CD4-positive, alpha-beta T cell treated with Interferon alpha-2 for 1 hour (primary cell): Measurements from ENCODE around the gene BCL2L11.

Source experiments
- DNase-seq, 2 donors: peaks; one replicate each; pipeline ENCODE4 v3.0.0-alpha.2; 2020 to 2022

The BCL2L11 gene

DNA sequence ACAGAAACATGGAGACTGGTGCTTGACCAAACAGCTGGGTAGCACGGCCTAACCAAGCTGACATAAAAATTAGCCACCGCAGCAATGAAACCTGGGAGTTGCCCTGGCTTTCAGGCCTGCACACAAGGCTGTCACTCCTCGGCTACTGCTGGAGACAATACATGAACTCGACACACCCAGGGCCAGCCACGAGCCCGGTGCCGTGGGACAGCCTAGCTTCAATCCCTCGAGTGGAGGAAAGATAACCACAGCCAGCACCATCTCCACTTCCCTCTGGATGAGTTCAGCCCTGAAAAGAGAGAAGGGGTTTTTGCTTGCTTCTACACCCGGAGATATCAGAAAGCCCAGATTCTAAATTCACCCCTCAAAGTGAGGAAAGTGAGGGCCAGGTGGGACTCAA lies 78.0 kb downstream of the BCL2L11 start:
- no peak for DNase-seq

DNA sequence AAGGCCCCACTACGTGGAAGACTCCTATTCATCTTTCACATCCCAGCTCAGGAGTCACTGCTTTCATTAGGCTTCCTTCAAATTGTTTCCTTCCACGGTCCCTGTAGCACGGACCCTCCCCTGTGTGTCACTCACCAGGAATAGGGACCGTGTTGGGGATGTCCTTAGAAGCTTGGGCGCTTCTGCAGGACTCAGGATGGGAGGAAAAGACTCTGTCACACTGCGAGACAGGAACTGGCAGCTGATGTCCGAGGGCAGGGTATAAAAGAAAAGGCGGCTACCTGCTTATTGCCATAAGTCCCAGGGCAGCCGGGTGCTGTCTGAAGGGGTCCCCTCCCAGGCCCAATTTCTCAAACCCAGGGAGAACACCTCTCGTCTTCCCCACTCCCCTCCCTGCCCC lies 79.1 kb downstream of the BCL2L11 start:
- no peak for DNase-seq

DNA sequence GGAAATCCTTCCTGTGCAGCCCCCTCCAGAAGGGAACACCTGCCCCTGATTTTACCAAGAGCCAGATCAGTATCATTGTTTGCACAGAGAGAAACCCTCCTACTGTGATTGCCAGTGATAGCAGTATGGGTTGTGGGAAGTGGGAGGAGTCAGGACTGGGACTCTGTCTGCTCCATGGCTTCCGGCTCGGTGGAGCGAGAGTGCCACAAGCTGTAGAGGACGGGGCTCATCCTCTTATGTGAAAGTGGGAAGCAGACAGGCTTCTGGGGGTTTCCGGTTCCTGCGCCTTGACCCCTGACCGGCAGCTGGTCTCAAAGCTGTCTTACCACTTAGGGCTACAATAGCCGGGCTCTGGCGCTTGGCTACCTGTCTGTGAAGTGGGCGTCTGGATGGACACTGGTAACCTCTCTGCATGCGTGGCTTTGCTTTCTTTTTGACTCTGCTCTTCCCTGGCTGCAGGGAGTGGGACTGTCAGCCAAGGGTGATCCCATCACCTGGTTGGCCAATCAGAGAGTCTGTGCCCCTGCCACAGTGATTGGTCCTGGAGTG lies 79.7 kb downstream of the BCL2L11 start:
- no peak for DNase-seq

DNA sequence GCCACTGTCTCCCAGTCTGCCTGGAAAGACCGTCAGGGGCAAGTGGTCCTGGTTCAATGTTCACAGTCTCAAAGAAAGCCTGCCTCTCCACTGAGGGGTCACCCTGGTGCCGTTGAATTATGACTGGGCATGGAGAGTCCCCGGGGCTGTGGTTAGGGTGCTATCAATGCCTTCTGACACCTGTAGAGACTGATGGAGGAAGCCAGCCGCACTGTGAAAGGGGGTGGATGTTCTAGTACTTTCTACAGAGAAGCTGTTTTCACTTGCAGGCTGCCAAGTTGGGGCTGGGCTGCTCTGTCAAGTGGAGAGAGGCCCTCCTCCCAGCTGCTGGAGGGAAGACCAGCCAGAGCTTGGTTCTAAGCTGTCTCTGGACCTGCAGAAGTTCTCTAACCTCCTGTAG lies 80.5 kb downstream of the BCL2L11 start:
- DNase-seq: no peak

DNA sequence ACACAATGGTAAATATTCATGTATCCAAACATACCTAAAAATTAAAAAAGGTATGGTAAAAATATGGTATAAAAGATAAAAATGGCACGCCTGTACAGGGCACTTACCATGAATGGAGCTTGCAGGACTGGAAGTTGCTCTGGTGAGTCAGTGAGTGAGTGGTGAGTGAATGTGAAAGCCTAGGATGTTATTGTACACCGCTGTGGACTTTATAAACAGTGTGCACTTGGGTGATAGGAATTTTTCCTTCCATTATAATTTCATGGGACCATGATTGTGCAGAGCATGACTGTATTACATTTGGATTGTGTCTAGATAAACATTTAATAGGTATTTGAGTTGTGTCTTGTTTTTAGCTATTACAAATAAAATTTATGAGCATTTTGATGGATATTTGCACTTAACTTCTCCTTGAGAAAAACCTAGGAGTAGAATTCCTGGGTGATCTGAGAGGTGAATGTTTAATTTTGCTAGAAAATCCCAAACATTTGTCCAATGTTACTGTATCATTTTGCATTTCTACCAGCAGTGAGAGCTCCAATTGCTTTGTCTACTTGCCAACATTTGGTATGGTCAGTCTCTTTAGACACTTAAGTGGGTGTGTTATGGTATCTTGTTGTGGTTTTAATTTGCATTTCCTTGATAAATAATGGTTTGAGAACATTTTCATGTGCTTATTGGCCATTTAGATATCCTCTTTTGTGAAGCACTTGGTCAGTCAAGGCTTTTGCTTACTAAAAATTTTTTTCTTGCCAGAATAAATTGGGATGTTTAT lies 81.7 kb downstream of the BCL2L11 start:
- no peak for DNase-seq

DNA sequence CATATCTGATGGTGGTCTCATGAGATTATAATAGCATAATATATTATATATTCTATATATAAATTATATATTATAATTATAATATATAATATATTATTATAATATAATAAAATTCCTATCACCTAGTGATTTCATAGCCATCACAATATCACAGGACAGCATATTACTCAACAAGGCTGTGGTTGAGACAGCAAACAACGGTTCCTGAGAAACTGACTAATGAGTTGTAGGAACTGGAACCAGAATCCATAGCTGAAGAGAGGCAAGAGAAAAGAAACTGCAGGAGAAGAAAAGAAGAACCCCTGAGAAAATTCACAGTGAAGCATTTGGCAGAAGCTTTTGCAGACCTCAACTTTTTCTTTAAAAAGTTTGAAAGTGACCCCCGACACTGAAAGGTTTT lies 84.0 kb downstream of the BCL2L11 start:
- no peak for DNase-seq

DNA sequence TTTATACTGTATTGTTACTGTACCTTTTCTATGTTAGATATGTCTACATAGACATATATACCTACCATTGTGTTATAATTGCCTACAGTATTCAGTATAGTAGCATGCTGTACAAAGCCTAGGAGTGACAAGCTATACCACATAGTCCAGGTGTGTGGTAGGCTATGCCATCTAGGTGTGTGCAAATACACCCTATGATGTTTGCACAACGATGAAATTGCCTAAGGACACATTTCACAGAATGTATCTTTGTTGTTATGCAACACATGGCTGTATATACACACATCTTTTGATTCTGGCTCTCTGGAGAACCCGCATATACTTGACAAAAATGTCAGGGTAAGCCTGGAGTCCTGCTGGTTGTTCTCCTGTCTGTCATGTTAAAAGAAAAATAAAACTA lies 85.1 kb downstream of the BCL2L11 start:
- no peak for DNase-seq

DNA sequence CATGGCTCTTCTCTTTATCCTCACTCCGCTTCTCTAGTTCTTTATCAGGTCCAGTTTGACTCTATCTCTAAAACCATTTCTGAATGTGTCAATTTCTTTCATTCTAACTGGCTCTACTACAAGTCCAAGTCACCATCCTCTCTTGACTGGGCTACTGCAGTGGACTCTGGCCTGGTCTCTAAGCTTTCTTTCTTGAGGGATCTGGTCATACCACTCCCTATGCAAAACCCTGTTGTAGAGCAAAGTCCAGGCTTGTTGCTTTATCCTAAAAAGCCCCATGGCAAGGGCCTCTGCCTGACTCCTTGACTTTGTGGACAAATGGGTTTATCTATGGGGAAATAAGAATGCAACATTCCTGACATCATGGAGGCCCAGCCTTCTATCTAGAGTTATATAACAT lies 87.1 kb downstream of the BCL2L11 start:
- DNase-seq: no peak

DNA sequence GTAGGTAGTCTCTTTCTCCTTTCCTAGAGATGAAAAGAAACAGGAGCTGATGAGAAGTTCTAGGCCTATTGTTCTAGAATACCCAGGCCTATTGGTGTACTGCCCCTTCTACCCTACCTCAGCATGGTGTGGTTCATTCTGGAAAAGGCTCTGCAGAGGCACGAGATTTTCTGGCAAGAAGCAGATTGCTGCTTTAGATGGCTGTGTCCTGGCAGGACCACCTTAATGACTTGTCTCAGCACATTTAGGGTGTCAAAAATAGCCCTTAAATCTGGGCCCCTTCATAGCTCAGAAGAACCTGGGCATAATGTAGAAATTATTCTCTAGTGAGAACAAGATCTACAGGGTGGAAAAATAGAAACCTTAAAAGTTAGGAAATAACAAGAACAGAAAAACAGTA lies 87.9 kb downstream of the BCL2L11 start:
- DNase-seq: no peak

DNA sequence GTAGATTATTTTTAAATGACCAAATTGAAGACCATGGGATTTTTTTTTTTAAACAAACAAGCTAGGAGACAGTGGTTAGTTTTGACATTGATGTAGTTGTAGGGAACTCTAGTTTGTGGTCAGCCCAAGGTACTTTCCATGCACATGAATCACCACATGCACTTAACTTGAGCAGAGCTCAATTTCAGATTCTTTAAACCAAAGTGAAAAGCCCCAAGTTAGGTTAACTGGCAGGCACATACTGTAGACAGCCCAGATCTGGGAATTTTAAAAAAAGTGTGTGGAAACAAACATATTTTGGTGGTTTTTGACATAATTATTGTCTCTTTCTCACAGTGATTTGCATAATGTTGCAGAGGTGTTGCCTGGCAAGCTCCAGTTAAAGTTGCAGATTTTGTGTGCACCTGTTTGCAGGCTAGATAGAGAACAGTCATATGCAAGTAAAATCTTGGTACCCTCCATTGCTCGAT lies 88.4 kb downstream of the BCL2L11 start:
- no peak for DNase-seq

DNA sequence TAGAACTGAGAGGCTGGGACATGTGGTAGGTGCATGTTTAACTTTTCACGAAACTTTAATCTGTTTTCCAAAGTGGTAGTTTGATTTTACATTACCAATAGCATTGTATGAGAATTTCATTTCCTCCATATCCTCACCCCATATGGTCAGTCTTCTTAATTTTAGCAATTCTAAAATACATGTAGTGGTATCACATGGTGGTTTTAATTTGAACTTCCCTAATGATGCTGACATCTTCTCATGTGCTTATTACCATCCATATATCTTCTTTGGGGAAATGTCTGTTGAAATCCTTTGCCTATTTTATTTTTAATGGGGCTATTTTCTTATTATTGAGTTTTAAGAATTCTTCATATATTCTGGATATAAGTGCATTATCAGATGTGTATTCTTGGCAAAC lies 89.3 kb downstream of the BCL2L11 start:
- DNase-seq: no peak

DNA sequence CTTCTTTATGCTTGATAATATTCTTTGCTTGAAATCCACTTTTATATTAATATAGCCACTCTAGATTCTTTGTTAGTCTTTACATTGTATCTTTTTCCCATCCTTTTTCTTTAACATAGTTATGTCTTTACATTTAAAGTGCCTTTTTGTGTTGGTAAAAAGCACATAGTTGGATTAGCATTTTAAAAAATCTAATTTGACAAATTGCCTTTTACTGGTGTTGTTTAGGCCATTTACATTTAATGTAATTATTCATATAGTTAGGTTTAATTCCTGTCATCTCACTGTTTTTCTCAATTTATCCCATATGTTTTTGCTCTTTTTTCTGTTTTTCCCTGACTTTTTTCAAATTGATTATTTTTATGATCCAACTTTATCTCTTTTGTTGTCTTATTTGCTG lies 93.2 kb downstream of the BCL2L11 start:
- no peak for DNase-seq

DNA sequence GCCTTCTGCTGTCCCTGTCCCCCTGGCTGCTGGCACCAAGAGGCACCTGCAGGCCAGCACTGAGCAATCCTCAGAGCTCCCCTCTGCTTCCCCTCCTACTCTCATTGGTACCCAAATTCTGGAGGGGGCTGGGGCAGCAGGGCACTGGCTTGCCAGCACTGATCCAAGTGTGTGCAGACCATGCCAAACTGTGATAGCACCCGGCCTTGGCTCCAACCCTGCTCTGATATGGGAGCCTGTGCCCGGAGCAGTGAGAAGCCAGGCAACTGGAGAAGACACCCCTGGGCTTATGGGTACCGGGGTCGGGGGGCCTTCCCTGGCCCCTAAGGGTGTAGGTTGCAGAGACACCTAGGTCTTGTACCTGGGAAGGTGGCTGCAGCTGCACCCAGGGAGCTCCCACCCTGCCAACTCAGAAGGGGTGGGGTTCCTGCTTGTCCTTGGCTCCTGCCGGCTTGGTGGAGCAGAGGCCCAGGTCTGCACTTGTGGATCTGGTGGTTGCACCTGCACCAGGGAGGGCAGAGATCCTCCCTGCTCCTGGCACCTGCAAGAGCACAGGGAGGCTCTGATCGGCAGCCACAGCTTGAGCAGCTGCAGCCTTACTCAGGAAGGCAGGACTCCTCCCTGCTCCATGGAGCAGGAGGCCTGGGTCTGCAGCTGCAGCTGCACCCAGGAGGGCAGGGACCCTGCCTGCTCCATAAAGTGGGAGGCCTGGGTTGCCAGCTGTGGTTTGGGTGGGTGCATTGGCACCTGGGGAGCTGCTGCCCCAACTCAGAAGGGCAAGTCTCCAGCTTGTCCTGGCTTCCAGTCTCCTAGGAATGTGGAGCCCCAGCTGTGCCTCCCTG lies 96.3 kb downstream of the BCL2L11 start:
- no peak for DNase-seq
